LNCAP (cell line): ENCODE measurements around the gene MKX.

Experiments used
- TF ChIP-seq, protein P1 (sequence below): fragments of 450-650 bp; IDR thresholded peaks from 2 replicates; pipeline ENCODE4 v1.5.1; 2017; ENCODE audit warnings: mild to moderate bottlenecking

MKX gene

DNA sequence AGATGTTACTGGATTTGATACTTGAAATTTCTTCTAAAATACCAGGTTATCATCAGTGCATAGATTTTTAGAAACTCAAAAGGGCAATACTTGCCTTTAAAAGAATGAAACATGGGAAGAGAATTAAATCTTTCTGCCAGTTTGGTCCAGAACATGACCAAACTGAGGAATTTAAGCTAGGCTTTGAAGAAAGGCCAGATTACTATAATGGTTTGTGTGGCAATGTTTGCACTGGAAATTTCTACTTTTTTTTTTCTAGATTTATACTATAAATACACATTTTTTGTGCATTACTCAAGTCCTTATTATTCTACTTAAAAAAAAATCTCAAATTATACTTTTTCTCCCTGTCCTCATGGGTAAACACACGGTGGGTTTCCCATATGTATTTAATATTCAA lies 9.2 kb downstream of the MKX start:
- TF ChIP-seq, protein P1, sequence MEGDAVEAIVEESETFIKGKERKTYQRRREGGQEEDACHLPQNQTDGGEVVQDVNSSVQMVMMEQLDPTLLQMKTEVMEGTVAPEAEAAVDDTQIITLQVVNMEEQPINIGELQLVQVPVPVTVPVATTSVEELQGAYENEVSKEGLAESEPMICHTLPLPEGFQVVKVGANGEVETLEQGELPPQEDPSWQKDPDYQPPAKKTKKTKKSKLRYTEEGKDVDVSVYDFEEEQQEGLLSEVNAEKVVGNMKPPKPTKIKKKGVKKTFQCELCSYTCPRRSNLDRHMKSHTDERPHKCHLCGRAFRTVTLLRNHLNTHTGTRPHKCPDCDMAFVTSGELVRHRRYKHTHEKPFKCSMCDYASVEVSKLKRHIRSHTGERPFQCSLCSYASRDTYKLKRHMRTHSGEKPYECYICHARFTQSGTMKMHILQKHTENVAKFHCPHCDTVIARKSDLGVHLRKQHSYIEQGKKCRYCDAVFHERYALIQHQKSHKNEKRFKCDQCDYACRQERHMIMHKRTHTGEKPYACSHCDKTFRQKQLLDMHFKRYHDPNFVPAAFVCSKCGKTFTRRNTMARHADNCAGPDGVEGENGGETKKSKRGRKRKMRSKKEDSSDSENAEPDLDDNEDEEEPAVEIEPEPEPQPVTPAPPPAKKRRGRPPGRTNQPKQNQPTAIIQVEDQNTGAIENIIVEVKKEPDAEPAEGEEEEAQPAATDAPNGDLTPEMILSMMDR, result no peak

DNA sequence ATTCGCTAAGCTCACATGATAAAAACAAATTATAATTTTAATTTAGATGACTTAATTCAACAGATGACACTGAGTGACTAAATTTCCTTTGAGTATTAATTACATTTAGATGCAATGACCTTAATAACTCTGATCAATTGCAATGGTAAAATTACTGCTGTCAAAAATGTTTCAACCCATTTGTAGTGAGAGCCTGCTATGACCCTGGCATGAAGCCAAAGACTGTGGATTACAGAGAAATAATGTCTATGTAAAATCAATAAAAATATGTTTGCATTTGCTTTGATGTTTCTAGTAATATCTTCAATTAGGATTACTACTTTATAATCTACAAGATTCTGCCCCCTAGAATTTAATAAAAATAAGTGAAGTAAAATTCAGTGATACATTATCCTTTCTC lies 15.6 kb downstream of the MKX start:
- TF ChIP-seq, protein P1, result no peak

- TF ChIP-seq, protein P1, result no peak
Measured at GRCh38 chr10:27728338-27728737, 17.3 kb downstream of the MKX start.

- TF ChIP-seq, protein P1, result peak; percentile 50
Measured at GRCh38 chr10:27724287-27724686, 21.3 kb downstream of the MKX start.

DNA sequence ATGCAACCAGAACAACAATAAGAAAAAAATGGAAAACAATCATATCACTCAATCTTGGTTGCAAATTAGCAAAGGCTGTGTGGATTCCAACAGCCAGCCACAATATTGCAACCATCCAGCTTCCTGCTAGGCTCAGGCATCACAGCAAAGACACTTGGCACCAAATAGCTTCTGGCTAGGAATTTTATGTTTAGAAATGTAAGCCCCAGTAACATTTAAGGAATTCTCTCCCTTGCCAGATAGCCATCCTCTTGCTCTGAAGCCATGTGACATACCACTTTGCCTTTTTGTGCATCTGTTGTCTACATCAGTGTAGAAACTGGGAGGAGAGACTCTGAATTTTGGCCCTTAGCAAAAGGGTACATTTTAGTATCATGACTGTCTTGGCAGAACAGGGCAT lies 22.2 kb downstream of the MKX start:
- TF ChIP-seq, protein P1, result no peak

- TF ChIP-seq, protein P1, result no peak
Measured at GRCh38 chr10:27720529-27720928, 25.1 kb downstream of the MKX start.

DNA sequence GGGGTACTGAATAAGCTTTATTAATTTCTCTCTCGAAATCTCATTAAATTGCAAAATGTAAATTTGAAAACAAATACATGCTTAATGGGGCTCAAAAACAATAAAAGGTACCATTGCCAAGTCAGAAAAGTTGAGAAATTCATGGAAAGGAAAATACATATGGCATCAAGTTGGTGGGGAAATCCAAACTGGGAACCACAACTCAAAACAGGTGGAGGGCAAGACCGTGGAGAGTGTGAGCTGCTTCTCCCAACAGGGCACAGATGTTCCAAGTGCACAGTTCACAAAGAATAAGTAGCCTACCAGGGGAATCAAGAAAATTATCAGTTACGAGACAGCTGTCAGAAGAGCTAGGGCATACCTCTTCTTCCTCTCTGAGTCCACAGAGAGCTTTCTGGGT lies 26.6 kb downstream of the MKX start:
- TF ChIP-seq, protein P1, result no peak

- TF ChIP-seq, protein P1, result no peak
Measured at GRCh38 chr10:27717861-27718260, 27.8 kb downstream of the MKX start.
